Measurements from ENCODE around the gene MICAL3. TPM values are rescaled to one million over a fixed set of nuclear protein-coding genes. Genes with fewer than 3 reads are reported as not detected.

The MICAL3 gene
- total RNA-seq, 4 donors from 2014 or later = 24.3 to 29.7 (median 28.2) TPM

GRCh38 chr22:17780741-17781318 lies 243.5 kb downstream of the MICAL3 start:
- TF ChIP-seq CTCF (IDR thresholded peaks at IDR 0.05) (no peak), POLR2A (IDR thresholded peaks at IDR 0.05) (no peak)
- H3K4me3 ChIP-seq (ENCODE audit: low read depth, poor library complexity, severe bottlenecking) = no peak overlapping the region
- DNase-seq (ENCODE audit: low spot score in 2 of 2) = no peak
- 87 to 88% methylated on average over 10 of the region's 10 CpGs for WGBS, 2 donors
- intact Hi-C loops (cut with DNase I; ENCODE audit: low total_unique reads) = no loop called here

GRCh38 chr22:17780116-17780740 lies 244.1 kb downstream of the MICAL3 start:
- no peak for DNase-seq (ENCODE audit: low spot score in 2 of 2)
- 88 to 89% methylated on average over 16 to 19 of the region's 19 CpGs for WGBS, 2 donors
- no peak for TF ChIP-seq CTCF (IDR thresholded peaks at IDR 0.05)
- no peak for TF ChIP-seq POLR2A (IDR thresholded peaks at IDR 0.05)
- H3K4me3 ChIP-seq (ENCODE audit: low read depth, poor library complexity, severe bottlenecking) = no peak overlapping the region
- intact Hi-C loops (cut with DNase I; ENCODE audit: low total_unique reads) = no loop called here

GRCh38 chr22:17779286-17780115 lies 244.9 kb downstream of the MICAL3 start:
- TF ChIP-seq CTCF (IDR thresholded peaks at IDR 0.05) (no peak), POLR2A (IDR thresholded peaks at IDR 0.05) (no peak)
- no peak for DNase-seq (ENCODE audit: low spot score in 2 of 2)
- WGBS, 2 donors = 76 to 88% methylated on average over 21 to 27 of the region's 27 CpGs
- no peak overlapping the region for H3K4me3 ChIP-seq (ENCODE audit: low read depth, poor library complexity, severe bottlenecking)
- intact Hi-C loops (cut with DNase I; ENCODE audit: low total_unique reads) = no loop called here

GRCh38 chr22:17778412-17778976 lies 245.9 kb downstream of the MICAL3 start:
- H3K4me3 ChIP-seq (ENCODE audit: low read depth, poor library complexity, severe bottlenecking) = no peak overlapping the region
- TF ChIP-seq CTCF (IDR thresholded peaks at IDR 0.05) (no peak), POLR2A (IDR thresholded peaks at IDR 0.05) (no peak)
- intact Hi-C loops (cut with DNase I; ENCODE audit: low total_unique reads) = no loop called here
- DNase-seq (ENCODE audit: low spot score in 2 of 2) = no peak
- WGBS, 2 donors = 92% methylated on average over 23 of the region's 23 CpGs

GRCh38 chr22:17777717-17778044 lies 246.7 kb downstream of the MICAL3 start:
- TF ChIP-seq CTCF (IDR thresholded peaks at IDR 0.05) = no peak
- TF ChIP-seq POLR2A (IDR thresholded peaks at IDR 0.05) = no peak
- no peak overlapping the region for H3K4me3 ChIP-seq (ENCODE audit: low read depth, poor library complexity, severe bottlenecking)
- intact Hi-C loops (cut with DNase I; ENCODE audit: low total_unique reads) = no loop called here
- no peak for DNase-seq (ENCODE audit: low spot score in 2 of 2)
- WGBS, 2 donors = 58 to 66% methylated on average over 6 of the region's 6 CpGs
